H1 (cell line): ENCODE measurements around the gene FMOD. TPM values are rescaled to one million over a fixed set of nuclear protein-coding genes. Genes with fewer than 3 reads are reported as not detected.

ENCODE experiments used
- GABPA ChIP-seq: IDR thresholded peaks from 2 replicates; pipeline ENCODE4 v1.6.1; 2011; ENCODE audit warnings: mild to moderate bottlenecking, low read length, moderate library complexity, borderline replicate concordance; ENCODE audit not compliant: insufficient read depth
- HDAC2 ChIP-seq, 2 experiments: fragments of 300-600 bp in 1 of 2; sonication (generic) in 1 of 2; IDR thresholded peaks; 2 replicates each; pipeline ENCODE4 v1.6.1; 2011 to 2012; ENCODE audit warnings: low read depth in 2 of 2, low read length in 2 of 2, mild to moderate bottlenecking in 2 of 2, moderate library complexity in 2 of 2, borderline replicate concordance in 1 of 2, inconsistent platforms in 1 of 2
- RFX5 ChIP-seq: IDR thresholded peaks from 2 replicates; pipeline ENCODE4 v1.6.1; 2011; ENCODE audit warnings: low read depth, low read length, improper control_type of control experiment, borderline replicate concordance
- polyA plus RNA-seq, 7 experiments: library from polyadenylated mRNA; depleted of rRNA in 3 of 7; stranded (reverse) in 5 of 7; unstranded in 2 of 7; fragments of >200 nt in 5 of 7; fragments of 200-250 nt in 2 of 7; gene quantifications; 1 replicate in 5 of 7; 2 replicates in 1 of 7; 4 replicates in 1 of 7; pipeline versions ENCODE4 v1.2.1 to v1.2.3, GENCODE V29; 2011 to 2013; ENCODE audit warnings: missing spikeins in 2 of 7, mixed read lengths in 2 of 7
- total RNA-seq: library from RNA; stranded (reverse); fragmentation: NEBNext Ultra II Directional; extraction: Animal tissue kit (Norgen Biotek cat#: 25700); gene quantifications from 2 replicates; pipeline ENCODE4 v1.2.1, GENCODE V29; 2021
- TF ChIP-seq, protein P1 (sequence below), 3 experiments: IDR thresholded peaks; 1 replicate in 2 of 3; 2 replicates in 1 of 3; pipeline versions ENCODE4 v1.5.1 to v1.6.1; 2011; ENCODE audit warnings: low read length in 3 of 3, mild to moderate bottlenecking in 3 of 3, inconsistent platforms in 2 of 3, low read depth in 1 of 3, moderate library complexity in 1 of 3; ENCODE audit not compliant: insufficient read depth in 1 of 3; ENCODE audit errors: control extremely low read depth in 1 of 3

The FMOD gene
- total and polyA plus RNA-seq, 2 of the 8 experiments (the other 6 are each of a cell fraction or from before 2014, with no cell fraction given) = 0.17 to 0.32 TPM

- peak; percentile 83 for TF ChIP-seq RFX5
- TF ChIP-seq, protein P1, sequence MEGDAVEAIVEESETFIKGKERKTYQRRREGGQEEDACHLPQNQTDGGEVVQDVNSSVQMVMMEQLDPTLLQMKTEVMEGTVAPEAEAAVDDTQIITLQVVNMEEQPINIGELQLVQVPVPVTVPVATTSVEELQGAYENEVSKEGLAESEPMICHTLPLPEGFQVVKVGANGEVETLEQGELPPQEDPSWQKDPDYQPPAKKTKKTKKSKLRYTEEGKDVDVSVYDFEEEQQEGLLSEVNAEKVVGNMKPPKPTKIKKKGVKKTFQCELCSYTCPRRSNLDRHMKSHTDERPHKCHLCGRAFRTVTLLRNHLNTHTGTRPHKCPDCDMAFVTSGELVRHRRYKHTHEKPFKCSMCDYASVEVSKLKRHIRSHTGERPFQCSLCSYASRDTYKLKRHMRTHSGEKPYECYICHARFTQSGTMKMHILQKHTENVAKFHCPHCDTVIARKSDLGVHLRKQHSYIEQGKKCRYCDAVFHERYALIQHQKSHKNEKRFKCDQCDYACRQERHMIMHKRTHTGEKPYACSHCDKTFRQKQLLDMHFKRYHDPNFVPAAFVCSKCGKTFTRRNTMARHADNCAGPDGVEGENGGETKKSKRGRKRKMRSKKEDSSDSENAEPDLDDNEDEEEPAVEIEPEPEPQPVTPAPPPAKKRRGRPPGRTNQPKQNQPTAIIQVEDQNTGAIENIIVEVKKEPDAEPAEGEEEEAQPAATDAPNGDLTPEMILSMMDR (IDR thresholded peaks at IDR 0.05; ENCODE audit: control extremely low read depth in 1 of 3, insufficient read depth in 1 of 3, low read depth in 1 of 3, low read length in 3 of 3) = peak in 1 of 3 experiments; percentile 8; a peak in 1 of 4 replicates
- TF ChIP-seq GABPA = no peak
- TF ChIP-seq HDAC2 (IDR thresholded peaks at IDR 0.05; ENCODE audit: borderline replicate concordance in 1 of 2, low read depth in 2 of 2, low read length in 2 of 2) = no peak
These were observed 30.2 kb downstream of the FMOD start (continued) for GRCh38 chr1:203320591-203321272.
